ENCODE measurements around the gene CYTH4.

CYTH4 gene

GRCh38 chr22:37334859-37335805 lies 52.8 kb downstream of the CYTH4 start:
- Histone ChIP-seq H3K9ac (ENCODE audit: low read length in 2 of 2) (no peak overlapping the region), H3K27ac (ENCODE audit: low read length) (no peak overlapping the region), H3K4me1 (ENCODE audit: control insufficient read depth, insufficient read depth, low read length) (no peaks in the 10 kb centered on the region), H3K27me3 (ENCODE audit: control insufficient read depth in 1 of 2, insufficient read depth in 2 of 2, low read length in 2 of 2) (peaks cover 46 to 71% of the 10 kb centered on the region in 2 donors), H3K4me3 (ENCODE audit: low read length in 2 of 2) (no peak overlapping the region), H3K9me3 (ENCODE audit: control insufficient read depth in 2 of 2, low read length in 2 of 2) (no peaks in the 10 kb centered on the region), H3K36me3 (ENCODE audit: control insufficient read depth in 2 of 2, insufficient read depth in 2 of 2, low read length in 2 of 2) (no peaks in the 10 kb centered on the region)

- Histone ChIP-seq H3K36me3 (ENCODE audit: control insufficient read depth in 2 of 2, insufficient read depth in 2 of 2, low read length in 2 of 2) (no peaks in the 10 kb centered on the region), H3K27me3 (ENCODE audit: control insufficient read depth in 1 of 2, insufficient read depth in 2 of 2, low read length in 2 of 2) (peaks cover 44 to 64% of the 10 kb centered on the region in 2 donors), H3K27ac (ENCODE audit: low read length) (no peak overlapping the region), H3K4me3 (ENCODE audit: low read length in 2 of 2) (no peak overlapping the region), H3K9me3 (ENCODE audit: control insufficient read depth in 2 of 2, low read length in 2 of 2) (no peaks in the 10 kb centered on the region), H3K4me1 (ENCODE audit: control insufficient read depth, insufficient read depth, low read length) (no peaks in the 10 kb centered on the region), H3K9ac (ENCODE audit: low read length in 2 of 2) (no peak overlapping the region)
These were observed 53.5 kb downstream of the CYTH4 start for GRCh38 chr22:37335806-37336199.

- H3K36me3 ChIP-seq (ENCODE audit: control insufficient read depth in 2 of 2, insufficient read depth in 2 of 2, low read length in 2 of 2): no peaks in the 10 kb centered on the region
These were observed 54.3 kb downstream of the CYTH4 start for GRCh38 chr22:37336579-37336978.

GRCh38 chr22:37337204-37337943 lies 55.1 kb downstream of the CYTH4 start:
- H3K4me3 ChIP-seq (ENCODE audit: low read length in 2 of 2): no peak overlapping the region
- no peaks in the 10 kb centered on the region for H3K9me3 ChIP-seq (ENCODE audit: control insufficient read depth in 2 of 2, low read length in 2 of 2)
- no peaks in the 10 kb centered on the region for H3K36me3 ChIP-seq (ENCODE audit: control insufficient read depth in 2 of 2, insufficient read depth in 2 of 2, low read length in 2 of 2)
- peaks cover 42 to 56% of the 10 kb centered on the region in 2 donors for H3K27me3 ChIP-seq (ENCODE audit: control insufficient read depth in 1 of 2, insufficient read depth in 2 of 2, low read length in 2 of 2)
- no peak overlapping the region for H3K27ac ChIP-seq (ENCODE audit: low read length)
- no peaks in the 10 kb centered on the region for H3K4me1 ChIP-seq (ENCODE audit: control insufficient read depth, insufficient read depth, low read length)
- H3K9ac ChIP-seq (ENCODE audit: low read length in 2 of 2): no peak overlapping the region

More at GRCh38 chr22:37336579-37336978, 54.3 kb downstream of the CYTH4 start:
- H3K27me3 ChIP-seq (ENCODE audit: control insufficient read depth in 1 of 2, insufficient read depth in 2 of 2, low read length in 2 of 2): peaks cover 45 to 58% of the 10 kb centered on the region in 2 donors
- H3K4me1 ChIP-seq (ENCODE audit: control insufficient read depth, insufficient read depth, low read length): no peaks in the 10 kb centered on the region
- H3K9ac ChIP-seq (ENCODE audit: low read length in 2 of 2): no peak overlapping the region
- H3K4me3 ChIP-seq (ENCODE audit: low read length in 2 of 2): no peak overlapping the region
- H3K27ac ChIP-seq (ENCODE audit: low read length): no peak overlapping the region
- no peaks in the 10 kb centered on the region for H3K9me3 ChIP-seq (ENCODE audit: control insufficient read depth in 2 of 2, low read length in 2 of 2)

- Histone ChIP-seq H3K4me3 (ENCODE audit: low read length in 2 of 2) (no peak overlapping the region), H3K9ac (ENCODE audit: low read length in 2 of 2) (no peak overlapping the region), H3K27ac (ENCODE audit: low read length) (no peak overlapping the region), H3K27me3 (ENCODE audit: control insufficient read depth in 1 of 2, insufficient read depth in 2 of 2, low read length in 2 of 2) (peaks cover 38 to 52% of the 10 kb centered on the region in 2 donors), H3K9me3 (ENCODE audit: control insufficient read depth in 2 of 2, low read length in 2 of 2) (no peaks in the 10 kb centered on the region), H3K4me1 (ENCODE audit: control insufficient read depth, insufficient read depth, low read length) (no peaks in the 10 kb centered on the region), H3K36me3 (ENCODE audit: control insufficient read depth in 2 of 2, insufficient read depth in 2 of 2, low read length in 2 of 2) (no peaks in the 10 kb centered on the region)
These were observed 56.4 kb downstream of the CYTH4 start for GRCh38 chr22:37338539-37339246.

GRCh38 chr22:37340331-37341262 lies 58.3 kb downstream of the CYTH4 start:
- Histone ChIP-seq H3K36me3 (ENCODE audit: control insufficient read depth in 2 of 2, insufficient read depth in 2 of 2, low read length in 2 of 2) (no peaks in the 10 kb centered on the region), H3K4me1 (ENCODE audit: control insufficient read depth, insufficient read depth, low read length) (no peaks in the 10 kb centered on the region), H3K9ac (ENCODE audit: low read length in 2 of 2) (no peak overlapping the region), H3K9me3 (ENCODE audit: control insufficient read depth in 2 of 2, low read length in 2 of 2) (no peaks in the 10 kb centered on the region), H3K27me3 (ENCODE audit: control insufficient read depth in 1 of 2, insufficient read depth in 2 of 2, low read length in 2 of 2) (peaks cover 29 to 34% of the 10 kb centered on the region in 2 donors), H3K27ac (ENCODE audit: low read length) (no peak overlapping the region), H3K4me3 (ENCODE audit: low read length in 2 of 2) (no peak overlapping the region)

GRCh38 chr22:37342065-37342464 lies 59.8 kb downstream of the CYTH4 start:
- H3K36me3 ChIP-seq (ENCODE audit: control insufficient read depth in 2 of 2, insufficient read depth in 2 of 2, low read length in 2 of 2): no peaks in the 10 kb centered on the region
- peaks cover 3% of the 10 kb centered on the region for H3K4me1 ChIP-seq (ENCODE audit: control insufficient read depth, insufficient read depth, low read length)

GRCh38 chr22:37343348-37343747 lies 61.0 kb downstream of the CYTH4 start:
- Histone ChIP-seq H3K4me1 (ENCODE audit: control insufficient read depth, insufficient read depth, low read length) (peaks cover 3% of the 10 kb centered on the region), H3K9ac (ENCODE audit: low read length in 2 of 2) (no peak overlapping the region), H3K27me3 (ENCODE audit: control insufficient read depth in 1 of 2, insufficient read depth in 2 of 2, low read length in 2 of 2) (peaks cover 21% of the 10 kb centered on the region in 2 donors)

More at GRCh38 chr22:37342065-37342464, 59.8 kb downstream of the CYTH4 start:
- Histone ChIP-seq H3K4me3 (ENCODE audit: low read length in 2 of 2) (no peak overlapping the region), H3K27ac (ENCODE audit: low read length) (no peak overlapping the region), H3K9me3 (ENCODE audit: control insufficient read depth in 2 of 2, low read length in 2 of 2) (no peaks in the 10 kb centered on the region), H3K9ac (ENCODE audit: low read length in 2 of 2) (no peak overlapping the region), H3K27me3 (ENCODE audit: control insufficient read depth in 1 of 2, insufficient read depth in 2 of 2, low read length in 2 of 2) (peaks cover 23 to 26% of the 10 kb centered on the region in 2 donors)

GRCh38 chr22:37343863-37344734 lies 61.8 kb downstream of the CYTH4 start:
- Histone ChIP-seq H3K9ac (ENCODE audit: low read length in 2 of 2) (no peak overlapping the region), H3K4me1 (ENCODE audit: control insufficient read depth, insufficient read depth, low read length) (peaks cover 3% of the 10 kb centered on the region), H3K27me3 (ENCODE audit: control insufficient read depth in 1 of 2, insufficient read depth in 2 of 2, low read length in 2 of 2) (peaks cover 17% of the 10 kb centered on the region in 2 donors), H3K9me3 (ENCODE audit: control insufficient read depth in 2 of 2, low read length in 2 of 2) (no peaks in the 10 kb centered on the region), H3K4me3 (ENCODE audit: low read length in 2 of 2) (no peak overlapping the region), H3K27ac (ENCODE audit: low read length) (no peak overlapping the region), H3K36me3 (ENCODE audit: control insufficient read depth in 2 of 2, insufficient read depth in 2 of 2, low read length in 2 of 2) (no peaks in the 10 kb centered on the region)

More at GRCh38 chr22:37343348-37343747, 61.0 kb downstream of the CYTH4 start:
- H3K27ac ChIP-seq (ENCODE audit: low read length): no peak overlapping the region
- H3K36me3 ChIP-seq (ENCODE audit: control insufficient read depth in 2 of 2, insufficient read depth in 2 of 2, low read length in 2 of 2): no peaks in the 10 kb centered on the region
- H3K9me3 ChIP-seq (ENCODE audit: control insufficient read depth in 2 of 2, low read length in 2 of 2): no peaks in the 10 kb centered on the region
- H3K4me3 ChIP-seq (ENCODE audit: low read length in 2 of 2): no peak overlapping the region

Data from stomach smooth muscle (tissue), 2 donors.